ENCODE measurements around the gene ATG4D. TPM values are rescaled to one million over a fixed set of nuclear protein-coding genes. Genes with fewer than 3 reads are reported as not detected.
"Not testable (repeated sequence)": the region's sequence is repeated elsewhere in the genome, so short reads cannot be mapped to it uniquely, and the experiment has no call there.

The ATG4D gene
- total RNA-seq, 4 donors from 2014 or later = 79.9 to 164 (median 100) TPM

- in situ Hi-C loops (cut with MboI; ENCODE audit: low pct_ligation_motif_present in 1 of 4, low pct_unique_long_range_greater_than_20kb in 1 of 4, low sequenced_read_pairs in 3 of 4) (no loop called here), intact Hi-C loops (cut with DNase I; ENCODE audit: low total_unique reads) (no loop called here)
These were observed 5.1 kb downstream of the ATG4D start for GRCh38 chr19:10548746-10549276.

GRCh38 chr19:10549733-10550132 lies 6.0 kb downstream of the ATG4D start:
- Histone ChIP-seq H3K27me3 (no peaks in the 10 kb centered on the region), H3K27ac (peak overlapping the region in 2 of 4 donors; percentile 35 to 58), H3K36me3 (peaks cover 0 to 50% (median 15%) of the 10 kb centered on the region in 4 donors), H3K9me3 (no peaks in the 10 kb centered on the region), H3K4me3 (no peak overlapping the region), H3K4me1 (peaks cover 6 to 57% (median 23%) of the 10 kb centered on the region in 4 donors)
- TF ChIP-seq POLR2A (IDR thresholded peaks at IDR 0.05) (no peak), CTCF (IDR thresholded peaks at IDR 0.05) (no peak), EP300 (IDR thresholded peaks at IDR 0.05; ENCODE audit: low read depth) (no peak), POLR2AphosphoS5 (IDR thresholded peaks at IDR 0.05) (no peak)
- WGBS, 2 donors (ENCODE audit: low coverage in 1 of 2) = 83 to 87% methylated on average over 1 to 7 of the region's 7 CpGs
- in situ Hi-C loops (cut with MboI; ENCODE audit: low pct_ligation_motif_present in 1 of 4, low pct_unique_long_range_greater_than_20kb in 1 of 4, low sequenced_read_pairs in 3 of 4) (no loop called here), intact Hi-C loops (cut with DNase I; ENCODE audit: low total_unique reads) (no loop called here)
- no peak for DNase-seq

More at GRCh38 chr19:10548746-10549276, 5.1 kb downstream of the ATG4D start:
- Histone ChIP-seq H3K4me1 (peaks cover 8 to 60% (median 26%) of the 10 kb centered on the region in 4 donors), H3K4me3 (no peak overlapping the region), H3K27ac (no peak overlapping the region), H3K36me3 (peaks cover 0 to 47% (median 12%) of the 10 kb centered on the region in 4 donors), H3K27me3 (no peaks in the 10 kb centered on the region), H3K9me3 (no peaks in the 10 kb centered on the region)
- WGBS, 2 donors (ENCODE audit: low coverage in 1 of 2) = 94% methylated on average over 16 of the region's 18 CpGs; no CpG with 5 or more reads in 1 of the 2 donors
- DNase-seq = no peak
- no peak for TF ChIP-seq CTCF (IDR thresholded peaks at IDR 0.05)
- no peak for TF ChIP-seq POLR2A (IDR thresholded peaks at IDR 0.05)
- TF ChIP-seq POLR2AphosphoS5 (IDR thresholded peaks at IDR 0.05) = no peak
- no peak for TF ChIP-seq EP300 (IDR thresholded peaks at IDR 0.05; ENCODE audit: low read depth)

GRCh38 chr19:10550336-10550735 lies 6.6 kb downstream of the ATG4D start:
- Histone ChIP-seq H3K27ac (peak overlapping the region; percentile 35 to 68 (median 56)), H3K27me3 (no peaks in the 10 kb centered on the region), H3K4me1 (peaks cover 3 to 51% (median 17%) of the 10 kb centered on the region in 4 donors), H3K4me3 (no peak overlapping the region), H3K9me3 (no peaks in the 10 kb centered on the region), H3K36me3 (peaks cover 0 to 50% (median 17%) of the 10 kb centered on the region in 4 donors)
- in situ Hi-C loops (cut with MboI; ENCODE audit: low pct_ligation_motif_present in 1 of 4, low pct_unique_long_range_greater_than_20kb in 1 of 4, low sequenced_read_pairs in 3 of 4) = no loop called here
- TF ChIP-seq POLR2AphosphoS5 (IDR thresholded peaks at IDR 0.05) = no peak
- no peak for TF ChIP-seq EP300 (IDR thresholded peaks at IDR 0.05; ENCODE audit: low read depth)
- TF ChIP-seq CTCF (IDR thresholded peaks at IDR 0.05) = no peak
- no peak for TF ChIP-seq POLR2A (IDR thresholded peaks at IDR 0.05)
- DNase-seq = no peak
- intact Hi-C loops (cut with DNase I; ENCODE audit: low total_unique reads) = no loop called here
- WGBS, 2 donors (ENCODE audit: low coverage in 1 of 2) = 72 to 92% methylated on average over 4 to 6 of the region's 6 CpGs

GRCh38 chr19:10551006-10551405 lies 7.3 kb downstream of the ATG4D start:
- in situ Hi-C loops (cut with MboI; ENCODE audit: low pct_ligation_motif_present in 1 of 4, low pct_unique_long_range_greater_than_20kb in 1 of 4, low sequenced_read_pairs in 3 of 4); H3K4me3 ChIP-seq; H3K9me3 ChIP-seq; intact Hi-C loops (cut with DNase I; ENCODE audit: low total_unique reads); H3K27me3 ChIP-seq: not testable (repeated sequence)
- peaks cover 3 to 44% (median 13%) of the 10 kb centered on the region in 4 donors for H3K4me1 ChIP-seq
- peak; percentile 66 for DNase-seq
- peak overlapping the region; percentile 35 to 68 (median 56) for H3K27ac ChIP-seq
- TF ChIP-seq POLR2AphosphoS5 (IDR thresholded peaks at IDR 0.05) = peak in 1 of 3 donors; percentile 42
- peaks cover 0 to 50% (median 17%) of the 10 kb centered on the region in 4 donors for H3K36me3 ChIP-seq
- WGBS, 2 donors (ENCODE audit: low coverage in 1 of 2) = 60 to 69% methylated on average over 4 to 9 of the region's 9 CpGs

Measured in transverse colon (tissue), 4 donors.